ENCODE results near the gene RB1. TPM values are rescaled to one million over a fixed set of nuclear protein-coding genes. Genes with fewer than 3 reads are reported as not detected.
"Not testable (repeated sequence)": the region's sequence is repeated elsewhere in the genome, so short reads cannot be mapped to it uniquely, and the experiment has no call there.

Gene RB1
- total RNA-seq, 2 experiments from 2014 or later = 25.1 to 25.6 TPM

GRCh38 chr13:48446464-48446863 lies 142.9 kb downstream of the RB1 start:
- CTCF ChIA-PET = no interaction called here
- peaks cover 11% of the 10 kb centered on the region for H3K9me3 Mint-ChIP-seq
- no peak overlapping the region for H3K27ac Mint-ChIP-seq
- DNase-seq = no peak
- peaks cover 29% of the 10 kb centered on the region for H3K4me1 Mint-ChIP-seq (ENCODE audit: low read depth)
- no peak overlapping the region for H3K4me3 Mint-ChIP-seq
- intact Hi-C loops (cut with micrococcal nuclease) = no loop called here
- peaks cover 13% of the 10 kb centered on the region for H3K36me3 Mint-ChIP-seq (ENCODE audit: low read depth)
- no peaks in the 10 kb centered on the region for H3K27me3 Mint-ChIP-seq (ENCODE audit: low read depth)

- Mint-ChIP-seq H3K27ac (no peak overlapping the region), H3K36me3 (ENCODE audit: low read depth) (peaks cover 24% of the 10 kb centered on the region), H3K4me3 (no peak overlapping the region), H3K4me1 (ENCODE audit: low read depth) (peaks cover 29% of the 10 kb centered on the region), H3K27me3 (ENCODE audit: low read depth) (no peaks in the 10 kb centered on the region), H3K9me3 (peaks cover 12% of the 10 kb centered on the region)
- no peak for DNase-seq
- CTCF ChIA-PET = no interaction called here
- intact Hi-C loops (cut with micrococcal nuclease) = loop anchor here (2.0 kb wide), 2 partner anchors 16 to 42 kb away; no protein-coding TSS in a partner anchor
Observed at GRCh38 chr13:48448285-48448958, 144.9 kb downstream of the RB1 start.

- CTCF ChIA-PET = no interaction called here
- H3K4me1 Mint-ChIP-seq (ENCODE audit: low read depth) = peaks cover 26% of the 10 kb centered on the region
- no peaks in the 10 kb centered on the region for H3K27me3 Mint-ChIP-seq (ENCODE audit: low read depth)
- H3K4me3 Mint-ChIP-seq = no peak overlapping the region
- no peak overlapping the region for H3K27ac Mint-ChIP-seq
- DNase-seq = no peak
- peaks cover 26% of the 10 kb centered on the region for H3K36me3 Mint-ChIP-seq (ENCODE audit: low read depth)
- intact Hi-C loops (cut with micrococcal nuclease) = loop anchor here (1.0 to 2.0 kb wide), 3 partner anchors 16 to 42 kb away; no protein-coding TSS in a partner anchor
- peaks cover 12% of the 10 kb centered on the region for H3K9me3 Mint-ChIP-seq
Observed at GRCh38 chr13:48448959-48449614, 145.5 kb downstream of the RB1 start.

GRCh38 chr13:48449656-48450055 lies 146.1 kb downstream of the RB1 start:
- no peaks in the 10 kb centered on the region for H3K27me3 Mint-ChIP-seq (ENCODE audit: low read depth)
- peaks cover 23% of the 10 kb centered on the region for H3K36me3 Mint-ChIP-seq (ENCODE audit: low read depth)
- no peak for DNase-seq
- CTCF ChIA-PET = no interaction called here
- peaks cover 12% of the 10 kb centered on the region for H3K9me3 Mint-ChIP-seq
- H3K27ac Mint-ChIP-seq = no peak overlapping the region
- H3K4me1 Mint-ChIP-seq (ENCODE audit: low read depth) = peaks cover 21% of the 10 kb centered on the region
- intact Hi-C loops (cut with micrococcal nuclease) = loop anchor here (1.0 to 2.0 kb wide), 3 partner anchors 17 to 41 kb away; no protein-coding TSS in a partner anchor
- no peak overlapping the region for H3K4me3 Mint-ChIP-seq

- H3K27ac Mint-ChIP-seq; intact Hi-C loops (cut with micrococcal nuclease); H3K4me3 Mint-ChIP-seq; CTCF ChIA-PET; DNase-seq; H3K27me3 Mint-ChIP-seq (ENCODE audit: low read depth): not testable (repeated sequence)
- Mint-ChIP-seq H3K9me3 (peaks cover 12% of the 10 kb centered on the region), H3K4me1 (ENCODE audit: low read depth) (peaks cover 23% of the 10 kb centered on the region), H3K36me3 (ENCODE audit: low read depth) (peaks cover 25% of the 10 kb centered on the region)
Observed at GRCh38 chr13:48451196-48451595, 147.6 kb downstream of the RB1 start.

GRCh38 chr13:48456546-48456945 lies 153.0 kb downstream of the RB1 start:
- Mint-ChIP-seq H3K4me1 (ENCODE audit: low read depth) (peaks cover 4% of the 10 kb centered on the region), H3K9me3 (peaks cover 2% of the 10 kb centered on the region), H3K27ac (no peak overlapping the region), H3K27me3 (ENCODE audit: low read depth) (no peaks in the 10 kb centered on the region), H3K36me3 (ENCODE audit: low read depth) (peaks cover 35% of the 10 kb centered on the region), H3K4me3 (no peak overlapping the region)
- no peak for DNase-seq
- CTCF ChIA-PET = no interaction called here
- intact Hi-C loops (cut with micrococcal nuclease) = no loop called here

GRCh38 chr13:48457578-48458242 lies 154.2 kb downstream of the RB1 start:
- H3K9me3 Mint-ChIP-seq = no peaks in the 10 kb centered on the region
- no peak overlapping the region for H3K4me3 Mint-ChIP-seq
- intact Hi-C loops (cut with micrococcal nuclease) = no loop called here
- no peak for DNase-seq
- no peak overlapping the region for H3K27ac Mint-ChIP-seq
- no peaks in the 10 kb centered on the region for H3K27me3 Mint-ChIP-seq (ENCODE audit: low read depth)
- H3K36me3 Mint-ChIP-seq (ENCODE audit: low read depth) = peaks cover 32% of the 10 kb centered on the region
- CTCF ChIA-PET = interaction anchor here (0.9 kb wide), 1 partner anchor 122 kb away, joined by 3 read pairs; no protein-coding TSS in a partner anchor
- H3K4me1 Mint-ChIP-seq (ENCODE audit: low read depth) = peaks cover 4% of the 10 kb centered on the region

- CTCF ChIA-PET = interaction anchor here (1.5 kb wide), 1 partner anchor 141 kb away, joined by 6 read pairs; no protein-coding TSS in a partner anchor
- H3K9me3 Mint-ChIP-seq = no peaks in the 10 kb centered on the region
- DNase-seq = no peak
- H3K4me3 Mint-ChIP-seq = no peak overlapping the region
- intact Hi-C loops (cut with micrococcal nuclease) = no loop called here
- no peaks in the 10 kb centered on the region for H3K27me3 Mint-ChIP-seq (ENCODE audit: low read depth)
- H3K36me3 Mint-ChIP-seq (ENCODE audit: low read depth) = peaks cover 14% of the 10 kb centered on the region
- H3K27ac Mint-ChIP-seq = no peak overlapping the region
- H3K4me1 Mint-ChIP-seq (ENCODE audit: low read depth) = no peaks in the 10 kb centered on the region
Observed at GRCh38 chr13:48475230-48475629, 171.7 kb downstream of the RB1 start.

- H3K4me1 Mint-ChIP-seq (ENCODE audit: low read depth) = no peaks in the 10 kb centered on the region
- no peak overlapping the region for H3K4me3 Mint-ChIP-seq
- H3K9me3 Mint-ChIP-seq = no peaks in the 10 kb centered on the region
- H3K36me3 Mint-ChIP-seq (ENCODE audit: low read depth) = peaks cover 14% of the 10 kb centered on the region
- H3K27ac Mint-ChIP-seq = no peak overlapping the region
- CTCF ChIA-PET = no interaction called here
- H3K27me3 Mint-ChIP-seq (ENCODE audit: low read depth) = no peaks in the 10 kb centered on the region
- DNase-seq = no peak
- intact Hi-C loops (cut with micrococcal nuclease) = no loop called here
Observed at GRCh38 chr13:48476215-48476614, 172.7 kb downstream of the RB1 start.

- Mint-ChIP-seq H3K27me3 (ENCODE audit: low read depth) (no peaks in the 10 kb centered on the region), H3K36me3 (ENCODE audit: low read depth) (peaks cover 14% of the 10 kb centered on the region), H3K9me3 (no peaks in the 10 kb centered on the region), H3K4me3 (no peak overlapping the region), H3K27ac (no peak overlapping the region), H3K4me1 (ENCODE audit: low read depth) (no peaks in the 10 kb centered on the region)
- intact Hi-C loops (cut with micrococcal nuclease) = loop anchor here (1.0 kb wide), 1 partner anchor 27 kb away; no protein-coding TSS in a partner anchor
- DNase-seq = no peak
- CTCF ChIA-PET = no interaction called here
Observed at GRCh38 chr13:48476686-48477085, 173.1 kb downstream of the RB1 start.

- Mint-ChIP-seq H3K36me3 (ENCODE audit: low read depth) (peaks cover 15% of the 10 kb centered on the region), H3K9me3 (no peaks in the 10 kb centered on the region), H3K27me3 (ENCODE audit: low read depth) (no peaks in the 10 kb centered on the region), H3K27ac (no peak overlapping the region), H3K4me1 (ENCODE audit: low read depth) (no peaks in the 10 kb centered on the region), H3K4me3 (no peak overlapping the region)
- CTCF ChIA-PET = no interaction called here
- no peak for DNase-seq
- intact Hi-C loops (cut with micrococcal nuclease) = loop anchor here (1.0 kb wide), 1 partner anchor 28 kb away; no protein-coding TSS in a partner anchor
Observed at GRCh38 chr13:48477191-48477855, 173.8 kb downstream of the RB1 start.

- Mint-ChIP-seq H3K27ac (no peak overlapping the region), H3K36me3 (ENCODE audit: low read depth) (peaks cover 17% of the 10 kb centered on the region), H3K27me3 (ENCODE audit: low read depth) (no peaks in the 10 kb centered on the region)
Observed at GRCh38 chr13:48478391-48478790, 174.8 kb downstream of the RB1 start.

More at GRCh38 chr13:48478391-48478790, 174.8 kb downstream of the RB1 start:
- H3K4me3 Mint-ChIP-seq = no peak overlapping the region
- H3K9me3 Mint-ChIP-seq = no peaks in the 10 kb centered on the region
- no peaks in the 10 kb centered on the region for H3K4me1 Mint-ChIP-seq (ENCODE audit: low read depth)
- DNase-seq = no peak
- intact Hi-C loops (cut with micrococcal nuclease) = no loop called here
- CTCF ChIA-PET = no interaction called here

Data from activated naive CD4-positive, alpha-beta T cell treated with anti-CD3 and anti-CD28 coated beads for 36 hours (primary cell).